GM18861 (cell line): ENCODE results near the gene GAS6.

Experiments
- ATAC-seq: cut with Tn5 transposase; IDR thresholded peaks from one replicate; pipeline ENCODE4 v1.9.1; 2021; ENCODE audit not compliant: unreplicated experiment

The GAS6 gene

GRCh38 chr13:113822956-113823744, 40.7 kb downstream of the GAS6 start:
- ATAC-seq = no peak

DNA sequence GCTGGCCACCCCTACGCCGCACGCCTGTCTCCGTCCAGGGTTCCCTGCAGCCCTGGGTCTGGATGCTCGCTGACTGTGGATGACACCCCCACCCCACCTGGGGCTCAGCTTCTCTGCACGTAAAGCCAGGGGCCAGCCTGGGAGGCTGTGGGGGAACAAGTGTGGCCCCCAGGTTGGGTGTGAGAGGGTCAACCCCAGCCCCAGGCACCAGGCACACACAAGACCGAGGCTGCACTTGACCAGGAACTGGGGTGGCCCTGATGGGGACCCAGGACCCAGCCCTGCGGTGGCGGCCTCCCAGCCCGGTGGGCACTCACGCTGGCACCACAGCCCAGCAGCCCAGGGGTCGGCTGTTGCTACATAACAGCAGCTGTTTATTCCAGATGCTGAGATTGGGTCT, 41.6 kb downstream of the GAS6 start:
- ATAC-seq = no peak

GRCh38 chr13:113821847-113822246, 42.0 kb downstream of the GAS6 start:
- ATAC-seq = no peak

DNA sequence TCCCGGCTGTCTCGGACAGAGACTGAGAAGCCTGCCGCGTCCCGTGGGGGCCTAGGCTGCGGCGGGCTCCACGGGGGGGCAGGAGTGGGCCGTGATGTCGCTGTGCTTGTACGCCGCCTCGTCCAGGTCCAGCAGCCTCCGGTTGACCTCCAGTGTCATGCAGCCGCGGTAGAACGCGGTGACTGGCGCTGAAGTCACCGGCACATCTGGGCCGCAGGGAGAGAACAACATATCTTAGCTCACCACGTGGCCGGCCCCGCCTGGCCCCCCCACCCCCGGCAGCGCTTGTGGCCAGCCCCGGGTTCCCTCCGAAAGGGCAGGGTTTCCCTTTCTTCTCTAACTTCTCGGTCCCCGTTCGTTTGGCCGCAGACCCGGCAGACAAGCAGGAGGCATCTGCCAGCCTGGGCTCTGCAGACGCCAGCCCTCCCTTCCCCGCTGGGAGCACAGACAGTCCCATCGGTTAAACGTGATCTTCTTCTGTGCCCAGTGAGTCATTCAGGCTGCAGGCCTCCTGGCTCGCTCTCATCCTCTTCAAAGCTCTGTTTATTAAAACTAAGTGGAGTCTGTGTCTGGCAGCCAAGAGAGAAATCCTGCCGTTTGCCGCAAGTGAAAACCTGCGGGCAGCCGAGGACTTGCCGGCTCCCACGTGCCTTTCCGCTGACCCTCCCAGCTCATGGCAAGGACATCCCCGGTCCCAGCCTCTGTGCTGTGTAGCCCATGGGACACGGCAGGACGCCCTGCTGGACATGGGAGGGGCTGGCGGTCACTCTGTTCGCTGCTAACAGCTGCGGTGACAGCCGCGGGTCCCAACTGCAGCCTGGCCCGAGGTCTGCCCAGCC, 42.8 kb downstream of the GAS6 start:
- no peak for ATAC-seq

- ATAC-seq = no peak
Measured at GRCh38 chr13:113819731-113820715, 43.9 kb downstream of the GAS6 start.

GRCh38 chr13:113819341-113819730, 44.5 kb downstream of the GAS6 start:
- ATAC-seq = no peak

GRCh38 chr13:113818700-113819295, 45.1 kb downstream of the GAS6 start:
- ATAC-seq = no peak

GRCh38 chr13:113817860-113818691, 45.8 kb downstream of the GAS6 start:
- ATAC-seq = no peak

DNA sequence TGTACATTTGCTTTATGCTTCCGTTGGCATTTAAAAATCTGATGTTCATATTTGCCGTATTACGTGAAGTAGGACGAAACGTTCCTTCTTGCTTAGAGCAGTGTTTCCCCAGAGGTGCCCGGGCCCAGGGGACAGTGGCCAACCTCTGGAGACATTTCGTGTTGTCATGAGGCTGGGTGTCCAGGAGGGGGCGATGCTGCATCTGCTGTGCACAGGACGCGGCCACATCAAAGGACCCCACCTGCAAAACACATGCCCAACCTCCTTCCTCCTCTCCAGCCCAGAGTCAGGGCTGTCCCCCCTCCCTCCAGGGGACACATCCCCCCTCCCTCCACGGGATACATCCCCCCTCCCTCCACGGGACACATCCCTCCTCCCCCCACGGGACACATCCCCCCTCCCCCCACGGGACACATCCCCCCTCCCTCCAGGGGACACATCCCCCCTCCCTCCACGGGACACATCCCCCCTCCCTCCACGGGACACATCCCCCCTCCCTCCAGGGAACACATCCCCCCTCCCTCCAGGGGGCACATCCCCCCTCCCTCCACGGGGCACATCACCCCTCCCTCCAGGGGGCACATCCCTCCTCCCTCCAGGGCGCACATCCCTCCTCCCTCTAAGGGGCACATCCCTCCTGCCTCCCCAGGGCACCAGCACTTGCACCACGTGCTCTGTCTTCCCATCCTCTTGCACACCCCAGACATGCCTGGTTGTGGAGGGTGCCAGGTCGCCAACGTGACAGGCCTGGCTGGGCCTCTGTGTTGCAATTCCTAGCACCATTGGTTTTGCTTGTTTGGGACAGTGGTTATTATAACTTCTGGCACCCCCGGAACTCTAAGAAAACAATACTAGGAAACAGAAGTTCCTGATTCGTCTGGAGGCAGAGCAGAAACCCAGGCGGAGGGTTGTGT, 46.7 kb downstream of the GAS6 start:
- ATAC-seq = no peak

DNA sequence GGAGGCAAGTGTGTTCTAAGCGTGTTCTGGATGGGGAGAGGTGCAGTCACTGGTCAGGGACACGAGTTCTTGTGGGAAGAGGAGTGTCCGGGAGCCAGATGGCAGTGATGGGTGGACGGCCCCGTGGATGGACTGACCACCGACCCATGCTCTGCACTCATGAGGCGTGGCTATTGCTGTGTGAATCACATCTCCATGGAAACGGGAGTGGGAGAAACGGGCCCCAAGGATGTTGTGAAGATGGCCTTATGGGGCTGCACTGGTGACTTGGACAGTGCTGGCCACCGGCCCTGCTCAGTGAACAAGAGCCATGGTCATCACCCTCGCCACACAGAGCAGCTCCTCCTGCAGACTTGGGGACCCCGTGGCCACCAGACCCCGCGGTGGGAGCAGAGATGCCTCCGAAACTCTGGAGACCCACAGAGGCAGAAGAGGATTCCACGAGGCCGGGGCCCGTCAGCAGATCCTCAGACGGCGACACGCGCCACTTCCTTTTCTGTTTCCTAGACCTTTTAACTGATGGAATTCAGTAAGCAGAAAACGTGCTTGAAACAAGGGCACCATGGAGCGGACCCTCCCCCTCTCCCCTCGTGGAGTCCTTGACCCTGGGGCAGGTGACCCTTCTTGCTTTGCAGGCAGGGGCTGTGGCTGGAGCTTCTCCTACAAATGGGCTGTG, 47.5 kb downstream of the GAS6 start:
- no peak for ATAC-seq

DNA sequence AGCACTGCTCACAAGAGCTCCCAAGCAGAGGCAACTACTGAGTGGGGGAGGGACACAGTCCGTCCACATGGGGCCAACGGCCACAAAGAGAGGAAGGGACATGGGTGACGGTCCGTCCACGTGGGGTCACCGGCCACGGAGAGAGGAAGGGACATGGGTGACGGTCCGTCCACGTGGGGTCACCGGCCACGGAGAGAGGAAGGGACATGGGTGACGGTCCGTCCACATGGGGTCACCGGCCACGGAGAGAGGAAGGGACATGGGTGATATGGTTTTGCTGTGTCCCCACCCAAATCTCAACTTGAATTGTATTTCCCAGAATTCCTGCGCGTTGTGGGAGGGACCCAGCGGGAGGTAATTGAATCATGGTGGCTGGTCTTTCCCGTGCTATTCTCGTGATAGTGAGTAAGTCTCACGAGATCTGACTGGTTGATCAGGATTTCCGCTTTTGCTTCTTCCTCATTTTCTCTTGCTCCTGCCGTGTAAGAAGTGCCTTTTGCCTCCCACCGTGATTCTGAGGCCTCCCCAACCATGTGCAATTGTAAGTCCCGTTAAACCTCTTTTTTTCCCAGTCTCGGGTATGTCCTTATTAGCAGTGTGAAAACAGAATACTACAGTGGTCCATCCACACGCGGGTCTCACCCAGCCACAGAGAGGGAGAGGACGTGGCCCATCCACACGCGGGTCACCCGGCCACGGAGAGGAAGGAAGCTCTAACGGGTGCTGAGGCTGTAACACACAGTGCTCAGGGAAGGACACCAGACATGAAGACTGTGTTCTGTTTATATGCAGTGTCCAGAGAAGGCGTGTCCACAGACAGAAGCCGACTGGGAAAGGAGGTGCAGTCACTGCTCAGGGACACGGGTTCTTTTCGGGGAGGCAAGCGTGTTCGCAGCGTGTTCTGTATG, 48.5 kb downstream of the GAS6 start:
- no peak for ATAC-seq

GRCh38 chr13:113814435-113814821, 49.4 kb downstream of the GAS6 start:
- no peak for ATAC-seq

GRCh38 chr13:113813749-113814434, 50.0 kb downstream of the GAS6 start:
- no peak for ATAC-seq

DNA sequence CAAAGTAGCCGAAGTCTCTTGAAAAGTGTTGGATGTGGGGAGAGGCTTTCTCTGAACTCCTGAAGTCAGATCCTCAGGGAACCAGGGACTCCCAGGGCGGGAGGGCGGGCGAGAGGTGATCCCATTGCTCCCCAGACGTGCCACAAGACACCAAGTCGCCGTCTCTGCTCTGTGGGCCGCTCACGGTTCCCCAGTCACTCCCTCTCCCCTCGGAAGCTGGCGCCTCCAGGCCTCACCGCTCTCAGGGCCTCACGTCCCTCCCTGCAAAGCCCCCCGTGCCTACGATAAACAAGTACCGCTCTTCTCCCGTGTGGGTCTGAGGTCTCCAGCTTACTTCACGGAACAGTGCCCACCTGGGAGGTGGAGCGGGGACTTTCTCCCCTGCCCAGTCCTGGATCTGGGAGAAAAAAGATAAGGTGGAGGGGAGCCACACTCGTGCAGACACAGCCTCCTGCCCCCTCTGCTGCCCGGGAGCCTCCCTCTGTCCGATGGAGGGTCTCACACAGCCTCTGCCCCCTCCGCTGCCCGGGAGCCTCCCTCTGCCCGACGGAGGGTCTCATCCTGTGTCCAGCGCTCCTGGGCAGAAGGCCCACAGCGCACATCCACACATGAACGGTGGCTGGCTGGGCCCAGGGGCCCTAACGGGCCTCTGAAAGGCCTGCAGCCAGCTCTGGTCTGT, 50.7 kb downstream of the GAS6 start:
- no peak for ATAC-seq

DNA sequence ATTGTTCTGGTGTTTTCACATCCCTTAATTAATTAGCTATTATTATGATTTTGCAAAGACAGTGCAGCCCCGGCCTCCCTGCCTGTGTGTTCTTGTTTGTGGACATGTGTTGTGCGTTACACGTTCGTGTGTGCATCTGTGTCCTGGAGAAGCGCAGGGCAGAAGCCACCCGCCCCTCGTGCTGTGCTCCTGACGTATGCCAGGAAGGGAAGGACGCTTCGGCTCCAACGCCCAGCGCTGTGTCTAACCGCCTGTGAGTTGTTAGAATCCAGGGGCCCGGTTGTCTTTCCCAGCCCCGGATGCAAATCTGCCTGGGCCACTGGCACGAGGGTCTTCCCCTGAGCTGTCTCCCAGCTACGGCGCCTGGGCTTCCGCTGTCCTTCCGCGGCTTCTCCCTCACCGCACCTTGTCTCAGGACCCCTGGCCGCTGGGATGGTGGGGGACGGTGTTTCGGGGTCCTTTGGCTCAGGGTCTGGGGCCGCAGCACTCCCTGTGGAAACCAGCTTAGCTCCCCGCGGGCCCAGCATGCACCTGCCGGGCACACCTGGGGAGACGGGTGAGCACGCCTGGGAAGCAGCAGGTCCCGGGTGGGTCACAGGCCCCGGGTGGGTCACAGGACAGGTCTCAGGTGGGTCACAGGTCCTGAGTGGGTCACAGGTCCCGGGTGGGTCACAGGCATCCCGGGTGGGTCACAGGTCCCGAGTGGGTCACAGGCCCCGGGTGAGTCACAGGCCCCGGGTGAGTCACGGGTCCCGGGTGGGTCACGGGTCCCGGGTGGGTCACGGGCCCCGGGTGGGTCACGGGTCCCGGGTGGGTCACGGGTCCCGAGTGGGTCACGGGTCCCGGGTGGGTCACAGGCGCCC, 51.5 kb downstream of the GAS6 start:
- ATAC-seq = no peak
